D721Med (cell line): Measurements from ENCODE around the gene RFX5.
"Not testable (repeated sequence)": the region's sequence is repeated elsewhere in the genome, so short reads cannot be mapped to it uniquely, and the experiment has no call there.

ENCODE experiments used
- DNase-seq: peaks from one replicate; pipeline ENCODE4 v3.0.0; 2011; ENCODE audit warnings: low spot score; ENCODE audit not compliant: insufficient read length
- FAIRE-seq: peaks from 2 replicates; lab custom pipeline; 2011; peaks lifted over from hg19 to GRCh38; lab: Jason Lieb, UNC
- CTCF ChIP-seq: IDR thresholded peaks from 2 replicates; pipeline ENCODE4 v1.5.1; 2012; ENCODE audit warnings: mild to moderate bottlenecking, control low read depth; ENCODE audit not compliant: insufficient read depth; ENCODE audit errors: missing control alignments

Gene RFX5

GRCh38 chr1:151346769-151347522 is at the start of gene RFX5:
RFX5 (minus strand) TSS chr1:151347252; CDS start chr1:151346320, 932 bp downstream.
- TF ChIP-seq CTCF = no peak
- FAIRE-seq = peak; percentile 68
- peak; percentile 79 for DNase-seq

GRCh38 chr1:151396265-151396664 is 49.2 kb upstream of the RFX5 start:
- not testable (repeated sequence) for DNase-seq, FAIRE-seq

GRCh38 chr1:151393583-151393982 is 46.5 kb upstream of the RFX5 start:
- TF ChIP-seq CTCF = no peak
- DNase-seq = no peak
- no peak for FAIRE-seq

- FAIRE-seq (no peak), DNase-seq (no peak)
- TF ChIP-seq CTCF = no peak
Measured at GRCh38 chr1:151391079-151391563, 44.1 kb upstream of the RFX5 start.

GRCh38 chr1:151390221-151391078 is 43.4 kb upstream of the RFX5 start:
- not testable (repeated sequence) for FAIRE-seq, DNase-seq

- no peak for FAIRE-seq
- TF ChIP-seq CTCF = no peak
- DNase-seq = no peak
Measured at GRCh38 chr1:151386002-151386401, 39.0 kb upstream of the RFX5 start.

- no peak for DNase-seq
- TF ChIP-seq CTCF = no peak
- no peak for FAIRE-seq
Measured at GRCh38 chr1:151384584-151384983, 37.5 kb upstream of the RFX5 start.
